Measurements from ENCODE around the gene FGF12.

DNA sequence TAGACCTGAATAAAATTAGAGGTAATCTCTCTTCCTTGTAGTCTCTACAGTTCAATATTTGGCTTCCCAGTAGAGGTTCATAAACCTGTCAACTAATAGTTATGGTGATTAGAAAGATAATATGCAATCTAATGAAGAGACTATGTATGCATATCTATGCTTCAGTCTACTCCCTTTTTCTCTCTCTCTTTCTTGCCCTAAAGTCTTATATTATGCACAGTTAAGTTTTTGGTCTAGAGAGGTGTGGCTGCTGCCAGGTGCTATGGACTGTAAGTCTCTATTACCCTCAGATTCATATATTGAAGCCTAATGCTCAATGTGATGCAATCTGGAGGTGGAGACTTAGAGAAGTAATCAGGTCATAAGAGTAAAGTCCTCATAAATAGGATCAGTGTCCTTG, 413.7 kb downstream of the FGF12 start:
- TF ChIP-seq, protein P1, sequence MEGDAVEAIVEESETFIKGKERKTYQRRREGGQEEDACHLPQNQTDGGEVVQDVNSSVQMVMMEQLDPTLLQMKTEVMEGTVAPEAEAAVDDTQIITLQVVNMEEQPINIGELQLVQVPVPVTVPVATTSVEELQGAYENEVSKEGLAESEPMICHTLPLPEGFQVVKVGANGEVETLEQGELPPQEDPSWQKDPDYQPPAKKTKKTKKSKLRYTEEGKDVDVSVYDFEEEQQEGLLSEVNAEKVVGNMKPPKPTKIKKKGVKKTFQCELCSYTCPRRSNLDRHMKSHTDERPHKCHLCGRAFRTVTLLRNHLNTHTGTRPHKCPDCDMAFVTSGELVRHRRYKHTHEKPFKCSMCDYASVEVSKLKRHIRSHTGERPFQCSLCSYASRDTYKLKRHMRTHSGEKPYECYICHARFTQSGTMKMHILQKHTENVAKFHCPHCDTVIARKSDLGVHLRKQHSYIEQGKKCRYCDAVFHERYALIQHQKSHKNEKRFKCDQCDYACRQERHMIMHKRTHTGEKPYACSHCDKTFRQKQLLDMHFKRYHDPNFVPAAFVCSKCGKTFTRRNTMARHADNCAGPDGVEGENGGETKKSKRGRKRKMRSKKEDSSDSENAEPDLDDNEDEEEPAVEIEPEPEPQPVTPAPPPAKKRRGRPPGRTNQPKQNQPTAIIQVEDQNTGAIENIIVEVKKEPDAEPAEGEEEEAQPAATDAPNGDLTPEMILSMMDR (IDR thresholded peaks at IDR 0.05): no peak
- no peak for TF ChIP-seq POLR2A (IDR thresholded peaks at IDR 0.05)
